ENCODE results near the gene CAPZB. TPM values are rescaled to one million over a fixed set of nuclear protein-coding genes. Genes with fewer than 3 reads are reported as not detected.
A peak's percentile ranks its signal among the peaks of the same experiment; 100 is the strongest.
"Not testable (repeated sequence)": the region's sequence is repeated elsewhere in the genome, so short reads cannot be mapped to it uniquely, and the experiment has no call there.

The CAPZB gene
- total and polyA plus RNA-seq, 5 experiments from 2014 or later = 268 to 592 (median 475) TPM

DNA sequence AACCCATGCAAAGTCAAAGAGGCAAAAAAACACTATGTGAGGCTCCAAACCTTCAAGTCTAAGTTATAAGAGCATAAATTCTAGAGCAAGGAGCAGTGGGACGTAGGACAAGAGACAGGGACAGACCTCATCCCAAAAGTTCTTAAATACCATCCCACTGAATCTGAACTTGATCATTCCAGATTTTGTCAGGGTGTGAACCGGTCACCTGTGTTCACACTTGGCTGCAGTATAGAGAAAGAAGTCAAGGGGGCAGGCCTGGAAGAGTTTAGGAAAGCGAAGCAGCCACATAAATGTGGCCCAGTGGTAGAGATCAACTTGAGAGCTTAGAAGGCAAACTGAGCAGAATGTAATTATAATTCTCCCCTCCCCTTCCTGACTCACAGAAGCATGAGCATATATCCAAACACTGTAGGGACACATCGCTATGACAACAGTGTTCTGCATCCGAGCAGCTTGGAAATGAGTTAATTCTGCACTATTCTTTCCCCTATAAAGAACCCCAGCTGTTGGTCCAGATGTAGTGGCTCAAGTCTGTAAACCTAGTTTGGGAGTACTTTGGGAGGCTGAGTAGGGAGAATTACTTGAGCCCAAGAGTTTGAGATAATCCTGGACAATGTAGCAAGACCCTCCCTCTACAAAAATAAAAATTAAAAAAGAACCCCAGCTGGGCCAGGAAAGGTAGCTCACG is 176.1 kb downstream of the CAPZB start:
- DNase-seq = no peak
- Mint-ChIP-seq H3K4me3 (peak overlapping the region in 5 of 10 donors; percentile 9 to 71 (median 59)), H3K9me3 (no peaks in the 10 kb centered on the region), H3K36me3 (peaks cover 0 to 34% (median 17%) of the 10 kb centered on the region in 3 donors), H3K27ac (peak overlapping the region in 1 of 10 donors; percentile 67), H3K4me1 (peaks cover 20 to 43% (median 32%) of the 10 kb centered on the region in 4 donors), H3K27me3 (no peaks in the 10 kb centered on the region)
- POLR2A ChIA-PET = interaction anchor here (1.3 kb wide), 1 partner anchor 58 kb away, joined by 3 read pairs; the partner anchor contains the start of genes EMC1 and MRTO4
- no peak for ATAC-seq

DNA sequence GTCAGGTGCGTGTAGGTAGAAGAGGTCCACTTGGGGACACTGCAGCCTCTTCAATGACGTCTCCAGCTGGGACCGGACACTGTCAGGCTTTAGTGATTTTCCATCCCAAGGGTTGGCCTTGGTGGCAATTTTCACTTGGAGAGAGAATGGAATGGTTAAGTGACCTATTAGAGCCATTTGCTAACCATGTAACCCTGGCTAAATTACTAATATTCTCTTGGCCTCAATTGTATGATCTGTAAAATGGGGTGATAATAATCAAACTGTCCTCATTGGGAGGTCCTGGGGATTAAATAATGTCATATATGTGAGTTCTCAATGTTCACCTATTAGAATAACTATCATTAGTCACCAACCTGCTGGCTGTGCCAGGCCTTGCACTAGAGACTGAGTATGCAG is 176.8 kb downstream of the CAPZB start:
- Mint-ChIP-seq H3K36me3 (peaks cover 0 to 42% (median 22%) of the 10 kb centered on the region in 3 donors), H3K27me3 (no peaks in the 10 kb centered on the region), H3K4me3 (peak overlapping the region in 3 of 10 donors; percentile 36 to 71 (median 59)), H3K27ac (peak overlapping the region in 1 of 10 donors; percentile 67), H3K4me1 (peaks cover 20 to 39% (median 27%) of the 10 kb centered on the region in 4 donors), H3K9me3 (no peaks in the 10 kb centered on the region)
- DNase-seq = no peak
- POLR2A ChIA-PET = no interaction called here
- ATAC-seq = no peak

DNA sequence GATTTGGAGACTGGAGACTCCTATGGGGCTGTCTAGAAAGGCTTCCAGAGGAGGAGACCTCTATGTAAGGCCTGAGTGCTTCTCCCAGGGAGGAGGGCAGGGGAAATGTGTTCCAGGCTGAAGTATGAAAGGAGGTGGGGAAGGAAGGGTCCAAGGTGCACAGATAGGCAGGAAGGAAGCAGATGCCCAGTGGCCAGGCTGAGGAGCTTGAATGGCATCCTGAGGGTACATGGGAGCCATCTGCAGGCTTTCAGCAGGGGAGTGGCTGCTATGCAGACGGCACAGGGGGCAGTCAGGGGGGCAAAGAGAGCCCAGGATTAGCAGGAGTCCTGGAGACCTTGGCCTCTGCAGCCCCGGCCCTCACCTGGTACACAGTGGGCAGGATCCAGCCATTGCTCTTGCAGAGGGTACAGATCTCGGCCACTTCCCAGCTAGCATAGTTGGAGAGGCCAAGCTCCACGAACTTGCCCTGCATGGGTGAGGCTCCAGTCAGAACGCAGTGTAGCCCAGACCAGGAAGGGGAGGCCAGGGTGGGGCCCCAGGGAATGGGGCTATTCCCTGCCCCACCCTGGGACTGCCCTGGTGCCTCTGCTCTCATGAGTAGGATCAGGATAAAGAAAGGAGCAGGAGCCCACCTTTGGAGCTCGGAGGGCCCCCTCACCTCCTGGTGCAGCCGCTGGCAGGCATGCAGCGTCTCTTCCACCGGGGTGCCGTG is 177.4 kb downstream of the CAPZB start:
- POLR2A ChIA-PET = no interaction called here
- no peaks in the 10 kb centered on the region for H3K9me3 Mint-ChIP-seq
- peaks cover 0 to 48% (median 25%) of the 10 kb centered on the region in 3 donors for H3K36me3 Mint-ChIP-seq
- no peaks in the 10 kb centered on the region for H3K27me3 Mint-ChIP-seq
- H3K27ac Mint-ChIP-seq = peak overlapping the region in 1 of 10 donors; percentile 27
- peaks cover 15 to 33% (median 21%) of the 10 kb centered on the region in 4 donors for H3K4me1 Mint-ChIP-seq
- ATAC-seq = no peak
- DNase-seq = no peak
- peak overlapping the region in 1 of 10 donors; percentile 2 for H3K4me3 Mint-ChIP-seq

DNA sequence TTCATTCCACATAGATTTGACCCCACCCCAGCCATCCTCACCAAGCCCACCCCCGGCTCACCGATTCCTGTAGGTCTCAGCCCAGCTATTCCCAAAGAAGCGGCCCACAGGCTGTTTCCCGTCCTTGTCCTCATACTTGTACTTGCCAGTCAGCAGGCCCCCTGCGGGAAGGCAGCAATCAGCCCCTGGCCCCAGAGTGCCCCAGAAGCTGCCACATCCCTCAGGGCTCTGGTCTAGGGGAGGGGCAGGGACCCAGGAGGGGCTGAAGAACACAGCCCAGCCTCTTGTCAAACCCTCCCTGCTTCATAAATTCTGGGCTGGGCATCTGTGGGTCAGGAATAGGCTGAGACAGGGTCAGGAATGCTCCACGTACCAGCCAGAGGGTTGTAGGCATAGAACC is 178.4 kb downstream of the CAPZB start:
- POLR2A ChIA-PET = interaction anchor here (0.6 kb wide), 1 partner anchor 601 kb away, joined by 5 read pairs; no protein-coding TSS in a partner anchor
- H3K9me3 Mint-ChIP-seq = no peaks in the 10 kb centered on the region
- peaks cover 12 to 29% (median 17%) of the 10 kb centered on the region in 4 donors for H3K4me1 Mint-ChIP-seq
- no peak overlapping the region for H3K27ac Mint-ChIP-seq
- no peak overlapping the region for H3K4me3 Mint-ChIP-seq
- no peak for ATAC-seq
- peaks cover 0 to 55% (median 29%) of the 10 kb centered on the region in 3 donors for H3K36me3 Mint-ChIP-seq
- DNase-seq = no peak
- no peaks in the 10 kb centered on the region for H3K27me3 Mint-ChIP-seq

DNA sequence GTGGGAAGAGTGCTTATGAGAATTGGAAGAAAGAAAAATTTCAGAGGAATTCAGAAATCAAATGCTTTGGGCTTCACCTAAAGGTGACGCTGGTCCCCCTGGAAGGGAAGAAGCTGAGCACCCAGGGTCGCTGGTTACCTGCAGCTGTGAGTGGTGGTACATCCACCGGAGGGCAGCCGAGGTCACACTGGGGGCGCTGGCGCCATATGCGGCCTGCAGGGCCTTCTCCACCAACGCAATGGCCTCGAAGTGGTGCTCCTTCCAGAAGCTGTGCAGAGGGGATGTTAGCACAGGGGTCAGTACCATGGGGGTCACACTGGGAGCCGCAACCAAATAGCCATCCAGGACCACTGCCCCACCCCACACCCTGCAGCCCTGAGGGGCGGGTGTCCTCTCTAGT is 179.5 kb downstream of the CAPZB start:
- Mint-ChIP-seq H3K4me3 (no peak overlapping the region), H3K27ac (no peak overlapping the region), H3K9me3 (no peaks in the 10 kb centered on the region), H3K4me1 (peaks cover 7 to 22% (median 12%) of the 10 kb centered on the region in 4 donors), H3K36me3 (peaks cover 0 to 56% (median 29%) of the 10 kb centered on the region in 3 donors), H3K27me3 (no peaks in the 10 kb centered on the region)
- no peak for DNase-seq
- ATAC-seq = no peak
- POLR2A ChIA-PET = interaction anchor here (0.6 kb wide), 1 partner anchor 85 kb away, joined by 3 read pairs; no protein-coding TSS in a partner anchor

DNA sequence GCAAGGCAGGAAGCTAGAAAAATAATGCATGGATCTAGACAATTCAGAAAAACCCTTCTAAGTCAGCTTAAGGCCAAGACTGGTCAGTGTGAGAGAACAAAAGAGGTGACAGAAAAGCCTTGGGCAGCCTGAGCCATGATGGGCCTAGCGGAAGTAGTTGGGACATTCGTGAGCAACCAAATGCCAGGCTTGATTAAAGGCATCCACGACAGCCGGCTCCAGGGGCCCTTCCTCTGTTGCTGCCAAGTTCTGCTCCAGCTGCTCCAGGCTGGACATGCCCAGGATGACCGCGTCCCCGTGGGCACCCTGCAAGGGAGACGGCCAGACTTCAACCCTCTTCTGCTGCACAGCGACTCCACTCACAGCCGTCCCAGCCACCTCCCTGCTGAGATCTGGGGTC is 181.3 kb downstream of the CAPZB start:
- H3K4me1 Mint-ChIP-seq, H3K9me3 Mint-ChIP-seq, H3K27me3 Mint-ChIP-seq, H3K4me3 Mint-ChIP-seq, H3K27ac Mint-ChIP-seq, ATAC-seq, DNase-seq, POLR2A ChIA-PET: not testable (repeated sequence)
- peaks cover 0 to 56% (median 29%) of the 10 kb centered on the region in 3 donors for H3K36me3 Mint-ChIP-seq

DNA sequence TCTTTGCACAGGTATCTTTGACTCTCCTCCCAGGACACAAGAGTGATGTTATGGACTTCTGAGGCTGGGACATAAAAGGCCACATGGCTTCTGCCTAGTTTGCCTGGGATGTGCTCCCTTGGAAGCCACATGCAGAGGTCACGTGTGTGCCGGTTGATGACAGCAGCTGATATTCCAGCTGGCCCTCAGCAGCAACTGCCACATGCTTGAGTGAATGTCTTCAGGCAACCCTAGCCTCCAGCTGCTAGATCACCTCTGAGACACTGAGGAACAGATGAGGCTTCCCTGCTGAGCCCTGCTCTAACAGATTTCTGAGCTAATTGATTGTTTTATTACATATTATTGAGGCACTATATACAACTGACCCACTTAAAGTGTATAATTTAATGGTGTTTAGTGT is 185.1 kb downstream of the CAPZB start:
- no peak for DNase-seq
- H3K4me1 Mint-ChIP-seq = no peaks in the 10 kb centered on the region
- peaks cover 0 to 12% (median 6%) of the 10 kb centered on the region in 9 donors for H3K9me3 Mint-ChIP-seq
- H3K27me3 Mint-ChIP-seq = no peaks in the 10 kb centered on the region
- no peak for ATAC-seq
- H3K36me3 Mint-ChIP-seq = peaks cover 7 to 38% (median 28%) of the 10 kb centered on the region in 3 donors
- no peak overlapping the region for H3K27ac Mint-ChIP-seq
- POLR2A ChIA-PET = no interaction called here
- no peak overlapping the region for H3K4me3 Mint-ChIP-seq

DNA sequence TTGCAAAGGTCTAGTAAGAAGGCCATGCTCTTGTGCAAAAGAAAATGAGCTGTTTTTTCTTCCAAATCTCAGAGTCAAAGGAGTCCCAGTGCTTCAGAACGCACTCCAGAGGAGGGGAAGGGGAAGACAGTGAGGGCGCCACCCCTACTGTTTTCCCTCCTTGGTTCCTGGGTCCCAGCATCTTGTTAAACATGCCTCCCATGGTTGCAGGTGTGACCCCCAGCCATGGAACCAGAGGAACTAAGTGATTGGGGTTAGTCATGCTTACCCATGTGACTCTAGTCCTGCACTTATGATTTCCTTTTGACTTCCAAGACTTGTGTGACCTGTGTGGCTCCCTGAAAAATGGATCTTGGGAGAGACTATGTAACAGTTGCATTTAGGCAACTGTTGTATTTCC is 190.7 kb downstream of the CAPZB start:
- Mint-ChIP-seq H3K27ac (no peak overlapping the region), H3K36me3 (peaks cover 9 to 39% (median 23%) of the 10 kb centered on the region in 3 donors), H3K4me1 (no peaks in the 10 kb centered on the region), H3K4me3 (no peak overlapping the region), H3K27me3 (peaks cover under 1 to 5% (median 2%) of the 10 kb centered on the region in 5 donors), H3K9me3 (peaks cover 6 to 46% (median 29%) of the 10 kb centered on the region in 9 donors)
- DNase-seq (no peak), ATAC-seq (no peak)
- POLR2A ChIA-PET = no interaction called here

DNA sequence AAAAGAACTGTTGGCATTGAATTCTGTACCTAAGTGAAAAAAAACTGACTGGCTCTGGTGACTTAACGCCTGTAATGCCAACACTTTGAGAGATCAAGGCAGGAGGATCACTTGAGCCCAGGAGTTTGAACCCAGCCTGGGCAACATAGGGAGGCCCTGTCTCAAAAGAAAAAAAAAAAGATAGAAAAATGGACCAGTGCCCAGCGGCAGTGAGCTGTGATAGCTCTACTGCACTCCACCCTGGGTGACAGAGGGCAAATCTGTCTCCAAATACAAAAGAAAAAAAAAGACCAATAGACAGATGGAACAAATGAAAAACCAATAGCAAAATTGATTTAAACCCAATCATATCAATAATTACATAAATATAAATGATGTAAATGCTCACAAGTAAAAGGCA is 196.1 kb downstream of the CAPZB start:
- no peak for ATAC-seq
- H3K4me1 Mint-ChIP-seq = peaks cover 5 to 12% (median 7%) of the 10 kb centered on the region in 4 donors
- peak overlapping the region in 1 of 10 donors; percentile 17 for H3K27ac Mint-ChIP-seq
- DNase-seq = no peak
- peaks cover 2 to 22% (median 9%) of the 10 kb centered on the region in 5 donors for H3K27me3 Mint-ChIP-seq
- peaks cover 4 to 22% (median 9%) of the 10 kb centered on the region in 3 donors for H3K36me3 Mint-ChIP-seq
- peaks cover 0 to 25% (median 9%) of the 10 kb centered on the region in 9 donors for H3K9me3 Mint-ChIP-seq
- H3K4me3 Mint-ChIP-seq = peak overlapping the region; percentile 55 to 69 (median 66)
- POLR2A ChIA-PET = interaction anchor here (1.4 kb wide), 1 partner anchor 38 kb away, joined by 3 read pairs; the partner anchor contains the start of gene EMC1

Other genes starting within 250 kb of the CAPZB start
- gene EMC1, start 234.0 kb downstream of the CAPZB start, total RNA-seq = 10 to 100 TPM; 37.9 to 38.9 TPM
- gene EMC1, start 234.0 kb downstream of the CAPZB start, polyA plus RNA-seq = 10 to 100 TPM; 16.1 to 22.4 (median 21.0) TPM
- 10 to 100 TPM; 27.6 to 38.0 TPM for gene MRTO4, start 233.7 kb downstream of the CAPZB start, total RNA-seq
- gene MRTO4, start 233.7 kb downstream of the CAPZB start, polyA plus RNA-seq = 10 to 100 TPM; 24.7 to 37.4 (median 34.7) TPM
- gene AKR7A3, start 196.8 kb downstream of the CAPZB start, total RNA-seq = 1 to 10 TPM in 1 of 2 experiments, under 1 TPM in 1; 0.96 to 1.5 TPM
- under 1 TPM in 1 of 3 donors, not detected in 2; 0.08 TPM for gene AKR7A3, start 196.8 kb downstream of the CAPZB start, polyA plus RNA-seq
- 10 to 100 TPM; 24.8 to 27.7 TPM for gene AKR7A2, start 173.4 kb downstream of the CAPZB start, total RNA-seq
- gene AKR7A2, start 173.4 kb downstream of the CAPZB start, polyA plus RNA-seq = 100 to 1,000 TPM in 2 of 3 donors, 10 to 100 TPM in 1; 99.3 to 116 (median 115) TPM
- 1 to 10 TPM; 4.8 to 6.4 TPM for gene SLC66A1, start 173.2 kb downstream of the CAPZB start, total RNA-seq
- gene SLC66A1, start 173.2 kb downstream of the CAPZB start, polyA plus RNA-seq = 1 to 10 TPM; 3.1 to 4.3 (median 3.7) TPM
- 10 to 100 TPM; 17.6 to 19.3 TPM for gene NBL1, start 158.8 kb upstream of the CAPZB start, total RNA-seq
- gene NBL1, start 158.8 kb upstream of the CAPZB start, polyA plus RNA-seq = 10 to 100 TPM in 1 of 3 donors, 1 to 10 TPM in 2; 7.7 to 14.0 (median 8.6) TPM
- gene HTR6, start 179.3 kb upstream of the CAPZB start, total RNA-seq = not detected
- under 1 TPM in 2 of 3 donors, not detected in 1; 0.20 to 0.38 TPM for gene HTR6, start 179.3 kb upstream of the CAPZB start, polyA plus RNA-seq

Measured in naive thymus-derived CD8-positive, alpha-beta T cell (primary cell).